Activated CD8-positive, alpha-beta T cell treated with anti-CD3 and anti-CD28 coated beads for 36 hours (primary cell): ENCODE measurements around the gene PPM1L. TPM values are rescaled to one million over a fixed set of nuclear protein-coding genes. Genes with fewer than 3 reads are reported as not detected.

ENCODE experiments used
- ATAC-seq: fragments of 200-7000 bp; cut with Tn5 transposase; one replicate; pipeline ENCODE4 v1.10.0; 2021; ENCODE audit warnings: mild to moderate bottlenecking, moderate library complexity
- CTCF ChIA-PET: fragments of 350-600 bp; sonication (Branson Sonifier 250); formaldehyde crosslinking; loops from one replicate; lab custom pipeline; 2021; ENCODE audit warnings: antibody characterized with exemption; lab: Charles Lee
- POLR2A ChIA-PET: fragments of 350-600 bp; sonication (Branson Sonifier 250); formaldehyde crosslinking; loops from one replicate; lab custom pipeline; 2021; ENCODE audit warnings: antibody characterized with exemption; lab: Charles Lee
- DNase-seq: peaks from one replicate; pipeline ENCODE4 v3.0.0-alpha.2; 2020
- H3K27ac Mint-ChIP-seq: one replicate; pipeline ENCODE4 v1.8.0; 2021; ENCODE audit warnings: mild to moderate bottlenecking, mixed read lengths
- H3K27me3 Mint-ChIP-seq: one replicate; pipeline ENCODE4 v1.8.0; 2021; ENCODE audit warnings: mixed read lengths
- H3K36me3 Mint-ChIP-seq: one replicate; pipeline ENCODE4 v1.8.0; 2021; ENCODE audit warnings: low read depth, mixed read lengths
- H3K4me1 Mint-ChIP-seq: one replicate; pipeline ENCODE4 v1.8.0; 2021; ENCODE audit warnings: low read depth, mixed read lengths
- H3K4me3 Mint-ChIP-seq: one replicate; pipeline ENCODE4 v1.8.0; 2021; ENCODE audit warnings: mild to moderate bottlenecking, moderate library complexity, mixed read lengths
- H3K9me3 Mint-ChIP-seq: one replicate; pipeline ENCODE4 v1.8.0; 2021; ENCODE audit warnings: mixed read lengths
- CTCF ChIP-seq: fragments of 200-600 bp; IDR thresholded peaks from one replicate; pipeline ENCODE4 v1.8.0; 2022; ENCODE audit warnings: antibody characterized with exemption, mild to moderate bottlenecking
- intact Hi-C: fragments of 100-400 bp; cut with micrococcal nuclease; formaldehyde crosslinking; loops from one replicate; pipeline ENCODE4 v1.10.0; 2022
- total RNA-seq, 2 experiments: library from RNA; stranded (reverse); gene quantifications; one replicate each; pipeline ENCODE4 v1.2.3, GENCODE V29; 2021

Gene PPM1L
- total RNA-seq, 2 experiments from 2014 or later = 2.6 to 2.7 TPM

DNA sequence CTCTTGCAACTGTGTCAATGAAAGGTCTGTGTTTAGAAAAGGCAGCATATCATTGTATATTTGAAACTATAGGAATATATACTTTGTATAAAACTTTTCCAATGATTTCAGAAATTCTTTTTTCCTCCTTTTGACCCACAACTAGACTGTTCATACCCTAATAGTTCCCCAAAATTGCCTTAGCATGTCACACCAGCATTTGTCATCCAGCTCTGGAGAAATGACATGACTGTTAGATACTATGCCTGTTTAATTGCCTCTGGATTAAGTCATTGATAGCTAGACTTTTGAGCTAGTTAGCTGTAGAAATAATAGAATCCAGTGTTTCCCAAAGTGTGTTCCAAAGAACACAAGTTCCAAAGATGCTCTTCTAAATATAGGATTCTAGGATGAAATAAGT lies 316.7 kb downstream of the PPM1L start:
- ChIA-PET CTCF (no interaction called here), POLR2A (no interaction called here)
- DNase-seq (no peak), ATAC-seq (no peak)
- Mint-ChIP-seq H3K27ac (peak overlapping the region; percentile 70), H3K36me3 (no peaks in the 10 kb centered on the region), H3K9me3 (no peaks in the 10 kb centered on the region), H3K4me3 (no peak overlapping the region), H3K4me1 (peaks cover 41% of the 10 kb centered on the region), H3K27me3 (peaks cover 2% of the 10 kb centered on the region)
- TF ChIP-seq CTCF = no peak
- intact Hi-C loops = loop anchor here (5.0 kb wide), 1 partner anchor 35 kb away; no protein-coding TSS in a partner anchor

DNA sequence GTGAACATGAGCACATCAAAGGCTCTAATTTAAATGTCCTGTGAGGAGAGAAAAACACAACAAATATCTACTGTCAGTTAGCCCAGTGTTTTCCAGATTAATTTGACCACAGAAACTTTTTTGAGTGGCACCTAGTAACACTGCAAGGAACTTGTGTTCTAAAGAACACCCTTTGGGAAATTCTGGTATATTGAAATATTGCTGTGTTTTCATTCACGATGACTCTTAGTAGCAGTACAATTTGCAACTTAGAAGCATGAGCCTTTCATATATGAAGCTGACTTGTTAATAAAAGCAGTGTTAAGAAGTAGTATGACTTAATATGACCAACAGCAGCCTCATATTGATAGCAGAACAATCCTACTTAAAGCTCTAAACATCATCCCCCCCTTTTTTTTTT lies 317.1 kb downstream of the PPM1L start:
- CTCF ChIA-PET = no interaction called here
- H3K4me1 Mint-ChIP-seq = peaks cover 44% of the 10 kb centered on the region
- no peak for TF ChIP-seq CTCF
- POLR2A ChIA-PET = no interaction called here
- no peaks in the 10 kb centered on the region for H3K36me3 Mint-ChIP-seq
- no peaks in the 10 kb centered on the region for H3K9me3 Mint-ChIP-seq
- H3K27ac Mint-ChIP-seq = peak overlapping the region; percentile 45
- intact Hi-C loops = loop anchor here (5.0 kb wide), 1 partner anchor 36 kb away; no protein-coding TSS in a partner anchor
- no peak overlapping the region for H3K4me3 Mint-ChIP-seq
- DNase-seq (no peak), ATAC-seq (no peak)
- peaks cover 2% of the 10 kb centered on the region for H3K27me3 Mint-ChIP-seq

DNA sequence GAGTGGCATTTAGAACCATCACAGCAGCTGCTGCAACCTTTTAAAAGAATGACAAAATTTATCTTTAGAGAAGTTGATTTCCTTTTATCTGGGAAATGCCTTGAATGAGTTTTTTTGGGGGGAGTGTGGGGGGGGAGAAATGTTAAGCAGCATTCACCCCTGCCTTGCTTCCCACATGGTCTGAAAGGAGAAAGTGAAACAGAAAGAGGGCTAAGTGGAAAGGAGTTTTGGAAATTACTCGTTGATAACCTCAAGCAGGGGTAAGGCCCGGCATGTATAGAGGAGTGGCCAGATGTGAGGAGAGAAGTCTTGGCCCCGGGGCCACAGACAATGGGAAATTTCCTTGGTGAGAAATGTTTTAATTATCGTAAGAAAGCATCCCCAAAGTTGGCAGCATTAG lies 325.6 kb downstream of the PPM1L start:
- TF ChIP-seq CTCF = no peak
- intact Hi-C loops = no loop called here
- H3K4me1 Mint-ChIP-seq = peaks cover 21% of the 10 kb centered on the region
- no peak overlapping the region for H3K27ac Mint-ChIP-seq
- peaks cover 5% of the 10 kb centered on the region for H3K27me3 Mint-ChIP-seq
- H3K9me3 Mint-ChIP-seq = no peaks in the 10 kb centered on the region
- ChIA-PET CTCF (no interaction called here), POLR2A (no interaction called here)
- ATAC-seq (peak; percentile 76), DNase-seq (no peak)
- no peak overlapping the region for H3K4me3 Mint-ChIP-seq
- no peaks in the 10 kb centered on the region for H3K36me3 Mint-ChIP-seq

- no peak for TF ChIP-seq CTCF
- no peak overlapping the region for H3K27ac Mint-ChIP-seq
- DNase-seq = no peak
- H3K27me3 Mint-ChIP-seq = peaks cover 3% of the 10 kb centered on the region
- no peaks in the 10 kb centered on the region for H3K9me3 Mint-ChIP-seq
- ChIA-PET POLR2A (interaction anchor here (1.2 kb wide), 1 partner anchor 21 kb away, joined by 3 read pairs; no protein-coding TSS in a partner anchor), CTCF (no interaction called here)
- H3K4me3 Mint-ChIP-seq = no peak overlapping the region
- no peak for ATAC-seq
- intact Hi-C loops = no loop called here
- H3K36me3 Mint-ChIP-seq = no peaks in the 10 kb centered on the region
- peaks cover 21% of the 10 kb centered on the region for H3K4me1 Mint-ChIP-seq
These were observed 326.0 kb downstream of the PPM1L start for GRCh38 chr3:161082063-161082462.

DNA sequence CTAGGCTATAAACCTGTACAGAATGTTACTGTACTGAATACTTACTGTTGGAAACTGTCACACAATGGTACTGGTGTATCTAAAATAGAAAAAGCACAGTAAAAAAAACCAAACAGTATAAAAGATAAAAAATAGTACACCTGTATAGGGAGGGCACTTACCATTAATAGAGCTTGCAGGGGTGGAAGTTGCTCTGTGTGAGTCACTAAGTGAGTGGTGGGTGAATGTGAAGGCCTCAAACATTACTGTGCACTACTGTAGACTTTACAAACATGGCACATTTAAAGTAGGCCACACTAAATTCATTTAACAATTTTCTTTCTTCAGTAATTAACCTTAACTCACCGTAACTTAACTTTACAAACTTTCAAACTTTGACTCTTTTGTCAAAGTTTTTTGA lies 327.1 kb downstream of the PPM1L start:
- H3K9me3 Mint-ChIP-seq = no peaks in the 10 kb centered on the region
- H3K27ac Mint-ChIP-seq = no peak overlapping the region
- intact Hi-C loops = no loop called here
- no peak for DNase-seq
- H3K27me3 Mint-ChIP-seq = peaks cover 3% of the 10 kb centered on the region
- no peak overlapping the region for H3K4me3 Mint-ChIP-seq
- CTCF ChIA-PET = no interaction called here
- POLR2A ChIA-PET = interaction anchor here (0.9 to 1.2 kb wide), 2 partner anchors 17 to 20 kb away, joined by 3 read pairs; no protein-coding TSS in a partner anchor
- no peak for TF ChIP-seq CTCF
- H3K36me3 Mint-ChIP-seq = no peaks in the 10 kb centered on the region
- no peak for ATAC-seq
- peaks cover 13% of the 10 kb centered on the region for H3K4me1 Mint-ChIP-seq
